Measurements from ENCODE around the gene UPK3B.
"Not testable (repeated sequence)": the region's sequence is repeated elsewhere in the genome, so short reads cannot be mapped to it uniquely, and the experiment has no call there.

UPK3B gene

DNA sequence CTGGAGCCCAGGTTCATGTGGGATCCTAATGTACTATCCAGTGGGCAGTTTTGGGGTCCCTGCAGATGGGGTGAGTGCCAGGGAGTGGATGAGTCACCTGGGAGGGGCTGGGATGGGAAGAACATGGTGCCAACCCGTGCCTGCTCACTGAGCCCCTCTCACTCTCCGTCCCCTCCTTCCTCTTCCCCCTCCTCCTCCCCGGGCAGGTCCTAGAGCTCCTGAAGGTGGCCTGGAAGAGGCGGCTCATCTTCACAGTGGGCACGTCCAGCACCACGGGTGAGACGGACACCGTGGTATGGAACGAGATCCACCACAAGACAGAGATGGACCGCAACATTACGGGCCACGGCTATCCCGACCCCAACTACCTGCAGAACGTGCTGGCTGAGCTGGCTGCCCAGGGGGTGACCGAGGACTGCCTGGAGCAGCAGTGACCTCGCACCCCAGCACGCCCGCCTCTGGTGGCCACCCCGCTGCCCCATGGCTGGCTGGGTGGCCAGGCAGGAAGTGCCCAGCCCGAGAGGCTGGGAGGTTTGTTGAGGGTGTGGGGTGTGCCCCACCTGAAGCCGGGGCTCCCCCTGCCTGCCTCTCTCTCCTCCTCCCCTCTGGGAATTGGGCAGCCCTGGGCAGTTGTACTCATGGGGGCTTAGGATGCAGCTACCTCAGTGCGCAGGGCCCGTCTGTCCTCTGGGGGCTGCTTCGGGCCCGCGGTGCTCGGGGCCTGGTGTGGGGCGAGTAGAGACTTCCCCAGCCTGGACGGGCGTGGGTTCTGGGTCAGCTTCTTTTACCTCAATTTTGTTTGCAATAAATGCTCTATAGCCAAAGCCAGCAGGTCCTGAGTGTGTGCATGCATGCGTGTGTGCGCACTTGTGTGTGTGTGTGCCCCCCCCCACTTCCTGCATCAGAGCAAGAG is 4.9 kb upstream of the UPK3B start:
- FAIRE-seq: no peak
- TF ChIP-seq, protein P1, sequence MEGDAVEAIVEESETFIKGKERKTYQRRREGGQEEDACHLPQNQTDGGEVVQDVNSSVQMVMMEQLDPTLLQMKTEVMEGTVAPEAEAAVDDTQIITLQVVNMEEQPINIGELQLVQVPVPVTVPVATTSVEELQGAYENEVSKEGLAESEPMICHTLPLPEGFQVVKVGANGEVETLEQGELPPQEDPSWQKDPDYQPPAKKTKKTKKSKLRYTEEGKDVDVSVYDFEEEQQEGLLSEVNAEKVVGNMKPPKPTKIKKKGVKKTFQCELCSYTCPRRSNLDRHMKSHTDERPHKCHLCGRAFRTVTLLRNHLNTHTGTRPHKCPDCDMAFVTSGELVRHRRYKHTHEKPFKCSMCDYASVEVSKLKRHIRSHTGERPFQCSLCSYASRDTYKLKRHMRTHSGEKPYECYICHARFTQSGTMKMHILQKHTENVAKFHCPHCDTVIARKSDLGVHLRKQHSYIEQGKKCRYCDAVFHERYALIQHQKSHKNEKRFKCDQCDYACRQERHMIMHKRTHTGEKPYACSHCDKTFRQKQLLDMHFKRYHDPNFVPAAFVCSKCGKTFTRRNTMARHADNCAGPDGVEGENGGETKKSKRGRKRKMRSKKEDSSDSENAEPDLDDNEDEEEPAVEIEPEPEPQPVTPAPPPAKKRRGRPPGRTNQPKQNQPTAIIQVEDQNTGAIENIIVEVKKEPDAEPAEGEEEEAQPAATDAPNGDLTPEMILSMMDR (IDR thresholded peaks at IDR 0.05; ENCODE audit: insufficient read depth, missing control alignments): no peak
- no peak for DNase-seq (ENCODE audit: insufficient read length, low spot score)

DNA sequence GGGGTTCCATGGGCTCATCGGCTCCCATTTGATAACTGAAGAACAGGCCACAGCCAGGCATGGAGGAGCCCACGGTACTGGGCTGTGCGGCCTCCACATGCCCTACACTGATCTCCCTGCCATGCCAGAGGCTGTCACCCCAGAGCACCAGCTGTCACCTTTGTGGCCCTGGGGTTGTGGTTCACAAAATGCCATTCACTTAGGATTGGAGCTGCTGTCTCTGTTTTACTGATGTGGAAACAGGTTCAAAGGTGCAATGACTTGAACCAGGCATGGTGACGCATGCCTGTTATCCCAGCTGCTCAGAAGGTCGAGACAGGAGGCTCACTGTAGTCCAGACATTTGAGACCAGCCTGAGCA is 4.3 kb upstream of the UPK3B start:
- DNase-seq (ENCODE audit: insufficient read length, low spot score) (no peak), FAIRE-seq (no peak)
- TF ChIP-seq, protein P1 (IDR thresholded peaks at IDR 0.05; ENCODE audit: insufficient read depth, missing control alignments): no peak

DNA sequence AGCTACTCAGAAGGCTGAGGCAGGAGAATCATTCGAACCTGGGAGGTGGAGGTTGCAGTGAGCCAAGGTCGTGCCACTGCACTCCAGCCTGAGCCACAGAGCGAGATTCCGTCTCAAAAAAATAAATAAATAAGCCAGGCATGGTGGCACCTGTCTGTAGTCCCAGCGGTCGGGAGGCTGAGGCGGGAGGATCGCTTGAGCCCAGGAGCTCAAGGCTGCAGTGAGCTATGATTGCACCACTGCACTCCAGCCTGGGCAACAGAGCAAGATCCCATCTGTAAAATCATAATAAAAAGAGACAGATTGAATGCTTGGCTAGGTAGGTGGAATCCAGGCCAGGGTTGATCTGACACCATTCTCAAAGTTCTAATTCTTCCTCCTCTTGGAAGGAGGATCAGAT is 3.7 kb upstream of the UPK3B start:
- not testable (repeated sequence) for FAIRE-seq; DNase-seq (ENCODE audit: insufficient read length, low spot score)

DNA sequence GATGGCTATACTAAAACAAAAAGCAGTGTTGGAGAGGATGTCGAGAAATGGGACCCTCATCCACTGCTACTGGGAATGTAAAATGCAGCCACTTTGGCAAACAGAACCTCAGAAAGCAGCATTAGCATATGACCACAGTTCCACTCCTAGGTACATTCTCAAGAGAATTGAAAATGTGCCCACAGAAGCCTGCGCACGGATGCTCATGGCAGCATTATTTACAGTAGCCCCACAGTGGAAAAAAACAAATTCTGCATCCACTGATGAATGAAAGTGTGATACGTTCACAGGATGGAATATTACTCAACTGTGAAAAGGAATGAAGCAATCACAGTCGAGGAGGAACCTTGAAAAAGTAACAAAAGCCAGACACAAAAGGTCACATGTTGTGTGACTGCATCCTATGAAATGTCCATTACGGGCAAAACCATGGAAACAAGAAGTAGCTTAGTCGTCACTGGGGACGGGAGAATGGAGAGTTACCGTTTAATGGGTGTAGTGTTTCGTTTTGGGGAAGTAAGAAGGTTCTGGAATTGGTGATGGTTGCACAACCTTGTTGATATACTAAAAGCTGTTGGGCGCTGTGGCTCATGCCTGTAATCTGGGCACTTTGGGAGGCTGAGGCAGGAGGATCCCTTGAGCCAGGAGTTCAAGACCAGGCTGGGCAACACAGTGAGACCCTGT is 2.5 kb upstream of the UPK3B start:
- DNase-seq (ENCODE audit: insufficient read length, low spot score): no peak
- TF ChIP-seq, protein P1 (IDR thresholded peaks at IDR 0.05; ENCODE audit: insufficient read depth, missing control alignments): no peak
- no peak for FAIRE-seq

DNA sequence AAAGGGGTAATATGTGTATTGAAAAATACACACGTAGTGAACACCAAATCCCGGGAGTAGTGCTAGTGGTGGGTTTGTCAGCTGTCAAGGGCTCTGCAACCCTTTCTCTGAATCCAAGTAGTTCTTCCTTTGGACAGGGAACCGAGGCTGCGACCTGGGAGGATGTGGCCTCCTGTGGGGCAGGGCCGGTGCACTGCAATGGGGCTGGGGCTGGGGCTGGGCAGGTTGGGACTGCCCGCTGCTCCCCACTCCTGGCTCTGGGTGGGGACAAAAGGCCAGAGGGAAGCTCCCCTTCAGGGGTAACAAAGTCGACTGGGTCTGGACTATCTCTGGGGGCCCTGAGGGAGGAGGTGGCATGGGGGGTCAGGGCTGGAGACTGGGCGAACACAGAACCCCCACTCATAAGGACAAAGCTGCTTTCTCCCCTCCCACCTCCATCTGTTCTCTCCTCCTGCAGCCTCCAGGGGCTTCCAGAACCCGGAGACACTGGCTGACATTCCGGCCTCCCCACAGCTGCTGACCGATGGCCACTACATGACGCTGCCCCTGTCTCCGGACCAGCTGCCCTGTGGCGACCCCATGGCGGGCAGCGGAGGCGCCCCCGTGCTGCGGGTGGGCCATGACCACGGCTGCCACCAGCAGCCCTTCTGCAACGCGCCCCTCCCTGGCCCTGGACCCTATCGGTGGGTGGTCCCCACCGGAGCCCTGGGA is 1.0 kb downstream of the UPK3B start:
- FAIRE-seq; DNase-seq (ENCODE audit: insufficient read length, low spot score): not testable (repeated sequence)

DNA sequence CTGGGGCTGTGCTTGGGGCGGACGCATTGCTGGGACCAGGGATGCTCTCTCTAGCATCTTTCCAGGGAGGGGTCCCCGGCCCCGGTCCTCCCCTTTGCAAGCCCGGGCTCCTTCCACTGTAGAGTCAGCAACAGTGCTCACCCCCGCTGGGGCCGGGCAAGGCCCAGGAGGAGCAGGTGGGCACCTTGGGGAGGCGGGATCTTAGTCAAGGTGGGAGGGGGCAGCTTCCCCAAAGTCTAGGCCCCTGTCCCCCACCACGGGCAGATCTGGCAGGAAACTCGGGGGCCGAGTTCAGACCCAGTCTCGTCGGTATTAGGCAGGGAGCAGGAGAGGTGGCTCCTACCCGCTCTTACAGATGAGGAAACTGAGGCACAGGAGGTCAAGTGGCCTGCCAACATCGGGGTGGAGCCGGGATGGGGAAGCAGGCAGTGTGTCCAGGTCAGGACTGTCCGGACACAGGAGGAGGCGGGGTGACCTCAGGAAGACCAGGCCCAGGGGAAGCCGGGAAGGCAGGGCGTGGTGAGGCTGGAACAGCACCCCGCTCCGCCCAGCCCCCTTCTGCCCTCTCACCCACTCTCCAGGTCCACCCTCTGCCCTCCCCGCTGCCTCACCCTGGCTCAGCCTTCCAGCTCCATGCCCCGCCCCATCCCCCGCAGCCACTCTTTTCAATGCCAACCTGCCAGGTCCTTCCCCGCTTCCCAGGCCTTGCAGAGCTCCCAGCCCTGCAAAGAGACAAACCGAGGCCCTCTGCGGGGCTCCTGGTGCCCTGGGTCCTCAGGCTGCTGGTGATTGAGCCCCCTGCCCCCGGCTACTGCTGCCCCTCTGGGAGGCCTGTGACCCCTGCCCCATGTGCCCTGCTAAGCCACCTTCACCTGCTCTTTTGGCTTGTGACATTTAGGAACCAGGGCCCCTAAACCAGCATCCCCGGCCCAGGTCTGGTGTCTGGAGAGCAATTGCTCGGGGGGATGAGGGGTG is 1.8 kb downstream of the UPK3B start:
- DNase-seq (ENCODE audit: insufficient read length, low spot score); FAIRE-seq: not testable (repeated sequence)

DNA sequence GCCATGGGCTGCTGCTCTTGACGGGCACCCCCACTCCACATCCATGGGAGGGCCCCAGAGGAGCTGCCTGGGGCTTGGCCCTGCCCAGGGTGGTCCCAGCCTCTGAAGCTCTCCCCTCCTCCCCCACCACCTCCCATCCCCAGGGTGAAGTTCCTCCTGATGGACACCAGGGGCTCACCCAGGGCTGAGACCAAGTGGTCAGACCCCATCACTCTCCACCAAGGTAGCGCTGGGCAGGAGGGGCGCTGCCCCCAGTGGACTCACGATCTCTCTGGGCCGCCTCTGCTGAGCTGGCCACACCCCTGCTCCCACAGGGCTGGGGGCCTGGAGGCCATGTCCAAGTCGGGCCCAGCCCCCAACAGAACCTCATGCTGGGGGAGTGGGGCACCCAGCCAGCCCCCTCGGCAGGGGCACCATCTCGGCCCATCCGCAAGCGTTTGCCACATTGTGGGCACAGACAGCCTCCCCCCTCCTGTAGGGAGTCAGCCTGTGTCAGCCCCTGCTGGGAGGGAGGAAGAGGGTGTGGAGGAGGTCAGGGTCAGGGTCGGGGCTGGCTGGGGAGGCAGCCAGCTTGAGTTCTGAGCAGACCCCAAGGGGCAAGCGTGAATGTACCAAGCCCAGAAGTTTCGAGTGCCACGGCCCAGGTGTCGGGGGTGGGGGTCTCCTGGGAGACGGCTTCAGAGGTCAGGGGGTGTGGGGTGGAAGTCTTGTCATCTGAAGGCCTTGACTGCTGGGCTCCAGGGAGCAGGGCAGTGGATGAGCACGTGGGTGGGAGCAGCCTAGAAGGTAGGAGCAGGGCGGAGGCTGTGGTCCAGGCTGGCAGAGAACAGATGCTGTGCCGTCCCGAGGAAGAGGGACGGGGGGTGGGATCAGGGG is 2.8 kb downstream of the UPK3B start:
- TF ChIP-seq, protein P1 (IDR thresholded peaks at IDR 0.05; ENCODE audit: insufficient read depth, missing control alignments): no peak
- FAIRE-seq (no peak), DNase-seq (ENCODE audit: insufficient read length, low spot score) (no peak)
